HG02885 (cell line): ENCODE data around the gene ATP12A.

Experiments
- ATAC-seq: cut with Tn5 transposase; IDR thresholded peaks from one replicate; pipeline ENCODE4 v1.9.1; 2021; ENCODE audit warnings: mild to moderate bottlenecking; ENCODE audit not compliant: unreplicated experiment, poor library complexity

Gene ATP12A

GRCh38 chr13:24680258-24680920 lies at the start of gene ATP12A:
Gene ATP12A (plus strand): TSS chr13:24680408. CDS start chr13:24680744, 336 bp downstream.
- peak; percentile 37 for ATAC-seq

DNA sequence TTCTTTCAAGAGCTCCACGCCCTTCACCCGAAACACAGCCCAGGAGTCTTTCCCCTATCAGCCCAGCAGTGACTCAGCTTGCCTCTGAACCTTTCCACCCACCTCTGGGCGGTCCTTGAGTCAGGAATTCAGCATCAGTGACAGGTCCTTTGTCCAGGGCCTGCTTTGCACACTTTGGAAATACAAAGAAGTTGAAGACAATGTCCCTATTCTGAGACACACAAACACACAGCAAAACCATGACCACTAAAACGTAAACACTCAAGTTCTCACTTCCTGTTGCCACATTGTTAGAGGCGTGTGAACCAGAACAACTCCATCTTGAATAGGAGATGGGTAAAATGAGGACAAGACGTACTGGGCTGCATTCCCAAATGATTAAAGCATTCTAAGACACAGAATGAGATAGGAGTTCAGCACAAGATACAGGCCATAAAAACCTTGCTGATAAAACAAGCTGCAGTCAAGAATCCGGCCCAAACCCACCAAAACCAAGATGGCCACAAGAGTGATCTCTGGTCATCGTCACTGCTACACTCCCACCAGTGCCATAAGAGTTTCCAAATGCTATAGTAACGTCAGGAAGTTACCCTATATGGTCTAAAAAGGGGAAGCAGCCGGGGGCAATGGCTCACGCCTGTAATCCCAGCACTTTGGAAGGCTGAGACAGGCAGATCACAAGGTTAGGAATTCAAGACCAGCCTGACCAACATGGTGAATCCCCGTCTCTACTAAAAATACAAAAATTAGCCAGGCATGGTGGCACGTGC lies 49.2 kb upstream of the ATP12A start:
- no peak for ATAC-seq

GRCh38 chr13:24631922-24632321 lies 48.3 kb upstream of the ATP12A start:
- ATAC-seq = no peak

GRCh38 chr13:24632382-24633121 lies 47.7 kb upstream of the ATP12A start:
- no peak for ATAC-seq

DNA sequence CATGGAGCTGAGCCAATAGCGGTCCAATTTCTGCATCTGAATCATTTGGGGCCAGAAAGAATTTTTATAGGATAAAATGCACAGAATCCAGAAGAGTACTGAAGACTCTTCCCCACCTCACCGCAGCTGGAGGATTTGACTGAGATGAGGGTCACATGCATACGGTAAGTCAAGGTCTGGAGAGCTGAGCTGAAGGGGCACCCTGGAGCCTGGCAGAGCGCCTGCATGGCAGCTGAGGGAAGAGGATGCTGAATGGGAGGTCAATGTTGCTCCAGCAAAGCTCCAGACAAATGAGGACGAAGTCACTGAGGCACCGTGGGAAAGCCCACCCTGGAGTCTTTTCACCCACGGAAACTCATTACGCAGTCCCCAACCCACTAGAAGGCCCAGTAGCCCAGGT lies 43.4 kb upstream of the ATP12A start:
- ATAC-seq = no peak

GRCh38 chr13:24638096-24638495 lies 42.1 kb upstream of the ATP12A start:
- ATAC-seq = no peak

- ATAC-seq = no peak
Observed at GRCh38 chr13:24640752-24641151, 39.5 kb upstream of the ATP12A start.

- no peak for ATAC-seq
Observed at GRCh38 chr13:24642219-24642618, 38.0 kb upstream of the ATP12A start.

DNA sequence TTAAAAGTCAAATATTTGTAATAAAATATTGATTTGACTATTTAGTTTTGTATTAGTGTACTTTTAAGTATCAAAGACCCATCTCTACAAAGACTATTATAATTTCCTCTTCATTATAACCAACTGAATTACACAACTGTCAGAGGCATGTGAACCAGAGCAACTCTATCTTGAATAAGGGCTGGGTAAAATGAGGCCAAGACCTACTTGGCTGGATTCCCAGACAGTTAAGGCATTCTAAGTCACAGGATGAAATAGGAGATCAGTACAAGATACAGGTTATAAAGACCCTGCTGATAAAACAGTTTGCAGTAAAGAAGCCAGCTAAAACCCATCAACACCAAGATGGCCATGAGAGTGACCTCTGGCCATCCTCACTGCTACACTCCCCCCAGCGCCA lies 36.2 kb upstream of the ATP12A start:
- ATAC-seq = no peak

GRCh38 chr13:24648271-24648670 lies 31.9 kb upstream of the ATP12A start:
- ATAC-seq = no peak

DNA sequence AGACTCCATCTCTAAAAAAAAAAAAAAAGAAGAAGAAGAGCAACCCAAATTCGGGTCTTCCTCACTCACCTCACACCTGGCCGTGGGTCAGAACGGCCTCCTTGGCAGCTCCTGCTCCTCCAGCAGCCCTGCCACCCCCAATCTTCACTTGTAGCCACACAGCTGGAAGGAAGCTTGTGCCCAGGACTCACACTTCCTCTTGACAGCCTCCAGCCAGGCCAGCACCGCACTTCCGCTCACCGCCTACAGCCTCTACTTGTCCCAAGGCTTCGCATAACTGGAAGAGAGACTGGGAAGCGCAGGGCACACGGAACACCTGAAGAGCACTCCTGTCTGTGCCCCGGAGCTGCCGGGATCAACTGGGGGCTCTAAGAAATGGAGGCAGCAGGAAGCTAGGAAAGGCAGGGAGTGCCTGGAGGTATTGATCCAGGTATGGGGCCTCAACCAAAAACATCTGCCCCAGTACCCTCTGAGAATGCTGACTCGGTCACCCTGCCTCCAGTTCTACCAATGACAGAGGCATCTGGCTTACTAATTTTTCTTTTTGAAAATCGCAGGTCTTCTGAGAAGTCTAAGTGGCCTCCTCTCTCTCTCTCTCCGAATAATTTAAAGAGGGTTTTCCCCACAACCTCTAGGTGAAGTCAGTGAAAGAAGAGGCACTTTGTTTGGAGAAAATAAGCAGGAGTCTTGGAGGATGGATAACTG lies 31.1 kb upstream of the ATP12A start:
- ATAC-seq = no peak

DNA sequence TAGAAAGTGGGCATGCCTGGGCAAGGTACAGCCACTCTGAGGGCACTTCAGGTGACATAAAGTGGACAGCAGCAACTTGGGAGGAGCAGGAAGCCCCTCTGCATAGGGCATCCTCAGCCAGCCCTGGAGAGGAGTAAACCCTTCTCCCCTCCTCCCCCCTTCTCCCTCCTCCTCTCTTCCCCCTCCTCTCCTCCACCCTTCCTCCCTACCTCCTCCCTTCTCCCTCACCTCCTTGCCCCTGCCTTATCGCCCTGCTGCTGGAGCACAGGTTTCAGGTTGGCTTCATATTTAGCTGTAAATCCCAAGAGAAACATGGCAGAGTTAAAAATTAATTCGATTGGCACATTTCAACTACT lies 30.5 kb upstream of the ATP12A start:
- no peak for ATAC-seq

GRCh38 chr13:24650161-24650560 lies 30.0 kb upstream of the ATP12A start:
- ATAC-seq = no peak

DNA sequence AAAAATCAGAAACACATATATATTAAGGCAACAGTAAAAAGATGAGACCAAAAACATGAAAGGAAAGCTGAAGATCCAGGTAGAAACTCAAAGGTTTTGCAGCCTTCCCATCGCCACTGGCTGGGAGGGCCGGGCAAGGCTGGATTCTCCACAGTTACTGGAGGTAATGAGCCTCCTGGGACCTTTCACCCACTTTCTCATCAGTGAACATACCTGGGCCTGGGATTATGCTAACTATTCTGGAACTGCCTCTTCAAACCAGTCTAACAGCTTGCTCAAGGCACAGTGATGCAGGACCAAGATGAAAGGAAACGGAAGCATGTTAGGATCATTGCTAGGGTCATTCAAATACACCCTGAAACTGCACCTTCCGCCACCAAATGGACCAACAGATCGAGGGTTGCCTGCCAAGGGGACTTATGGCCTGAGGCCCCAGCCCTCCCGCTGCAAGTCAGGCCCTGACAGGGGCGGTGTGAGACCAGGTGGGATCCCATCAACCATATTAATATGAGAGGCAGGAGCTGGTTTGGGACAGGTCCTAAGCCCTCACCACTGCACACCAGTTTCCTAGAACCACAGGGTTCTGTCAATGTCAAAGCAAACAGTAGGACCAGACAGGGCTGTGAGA lies 28.4 kb upstream of the ATP12A start:
- ATAC-seq = no peak

- no peak for ATAC-seq
Observed at GRCh38 chr13:24652359-24652758, 27.8 kb upstream of the ATP12A start.

GRCh38 chr13:24654741-24655140 lies 25.5 kb upstream of the ATP12A start:
- no peak for ATAC-seq

DNA sequence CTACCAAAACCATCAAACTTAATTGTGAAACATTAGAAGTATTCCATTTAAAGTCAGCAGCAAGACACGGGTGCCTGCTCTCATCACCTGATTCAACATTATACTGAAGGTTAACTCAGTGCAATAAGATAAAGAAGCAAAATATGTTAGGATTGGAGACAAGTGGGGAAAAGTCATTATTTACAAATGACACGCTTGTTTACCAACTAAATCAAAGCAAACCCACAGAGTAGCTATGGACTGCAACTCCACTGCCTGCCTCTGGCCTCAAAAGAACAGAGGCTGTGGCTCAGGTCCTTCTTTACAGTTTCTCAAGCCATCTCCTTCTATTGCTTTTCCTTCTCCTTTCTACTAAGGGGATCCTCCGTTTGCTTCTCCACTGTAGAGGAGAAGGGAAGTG lies 21.0 kb upstream of the ATP12A start:
- ATAC-seq = no peak

GRCh38 chr13:24660023-24660741 lies 20.0 kb upstream of the ATP12A start:
- ATAC-seq = no peak

GRCh38 chr13:24661713-24662112 lies 18.5 kb upstream of the ATP12A start:
- ATAC-seq = peak; percentile 47
